HepG2 (cell line): ENCODE results near the gene IGSF8. TPM values are rescaled to one million over a fixed set of nuclear protein-coding genes. Genes with fewer than 3 reads are reported as not detected.

Source experiments
- ESRRA ChIP-seq: sonication (generic); formaldehyde crosslinking; IDR thresholded peaks from 2 replicates; pipeline ENCODE4 v1.5.1; 2020; ENCODE audit warnings: mild to moderate bottlenecking, low read depth, missing genetic modification reagents
- ETV5 ChIP-seq: IDR thresholded peaks from 2 replicates; pipeline ENCODE4 v1.6.1; 2018; ENCODE audit warnings: missing biosample characterization, missing genetic modification reagents, inconsistent platforms, borderline replicate concordance
- HNF4A ChIP-seq: sonication (generic); formaldehyde crosslinking; IDR thresholded peaks from 2 replicates; pipeline ENCODE4 v1.4.0; 2020; ENCODE audit warnings: missing genetic modification reagents
- NR2F2 ChIP-seq: IDR thresholded peaks from 2 replicates; pipeline ENCODE4 v1.6.1; 2012; ENCODE audit warnings: low read depth, inconsistent platforms, borderline replicate concordance
- SMARCE1 ChIP-seq: fragments of 450-650 bp; IDR thresholded peaks from 2 replicates; pipeline ENCODE4 v1.6.1; 2017; ENCODE audit warnings: borderline replicate concordance
- SRF ChIP-seq: IDR thresholded peaks from 2 replicates; pipeline ENCODE4 v1.6.1; 2011; ENCODE audit warnings: mild to moderate bottlenecking, low read depth, low read length, moderate library complexity
- TGIF2 ChIP-seq: IDR thresholded peaks from 2 replicates; pipeline ENCODE4 v1.6.1; 2016; ENCODE audit warnings: control low read depth, missing compliant biosample characterization
- ZNF367 ChIP-seq: sonication (generic); formaldehyde crosslinking; IDR thresholded peaks from 2 replicates; pipeline ENCODE4 v1.4.0; 2020; ENCODE audit warnings: missing genetic modification reagents, borderline replicate concordance
- ZNF484 ChIP-seq: sonication (generic); formaldehyde crosslinking; IDR thresholded peaks from 2 replicates; pipeline ENCODE4 v1.5.1; 2020; ENCODE audit warnings: mild to moderate bottlenecking, low read depth, missing genetic modification reagents, borderline replicate concordance
- polyA plus RNA-seq, 8 experiments: library from polyadenylated mRNA; depleted of rRNA in 3 of 8; stranded (reverse) in 7 of 8; unstranded in 1 of 8; fragments of >200 nt; fragmentation: Illumina TruSeq in 4 of 8; extraction: Trizol in 4 of 8; gene quantifications; 2 replicates each; pipeline versions ENCODE4 v1.2.1 to v1.2.3, GENCODE V29; 2011 to 2016; ENCODE audit warnings: low read depth in 4 of 8, missing spikeins in 1 of 8, mixed read lengths in 1 of 8; ENCODE audit not compliant: insufficient read depth in 1 of 8
- total RNA-seq, 5 experiments: library from RNA; depleted of rRNA; stranded (reverse); fragments of >200 nt; fragmentation: Illumina TruSeq; extraction: Trizol; gene quantifications; 2 replicates each; pipeline ENCODE4 v1.2.3, GENCODE V29; 2016; ENCODE audit warnings: low read depth in 1 of 5
- TF ChIP-seq, protein P1 (sequence below): sonication (generic); formaldehyde crosslinking; IDR thresholded peaks from 2 replicates; pipeline ENCODE4 v1.5.0; 2020; ENCODE audit warnings: mild to moderate bottlenecking, missing genetic modification reagents, borderline replicate concordance
- TF ChIP-seq, protein P2 (sequence below): sonication (generic); formaldehyde crosslinking; IDR thresholded peaks from 2 replicates; pipeline ENCODE4 v1.4.0; 2020; ENCODE audit warnings: mild to moderate bottlenecking, missing genetic modification reagents
- TF ChIP-seq, protein P3 (sequence below): sonication (generic); formaldehyde crosslinking; conservative IDR thresholded peaks from 2 replicates; pipeline ENCODE4 v1.4.0; 2020; ENCODE audit warnings: missing genetic modification reagents

The IGSF8 gene
- total and polyA plus RNA-seq, 2 of the 13 experiments (the other 11 are each of a cell fraction or from before 2014, with no cell fraction given) = 24.0 to 41.0 TPM

DNA sequence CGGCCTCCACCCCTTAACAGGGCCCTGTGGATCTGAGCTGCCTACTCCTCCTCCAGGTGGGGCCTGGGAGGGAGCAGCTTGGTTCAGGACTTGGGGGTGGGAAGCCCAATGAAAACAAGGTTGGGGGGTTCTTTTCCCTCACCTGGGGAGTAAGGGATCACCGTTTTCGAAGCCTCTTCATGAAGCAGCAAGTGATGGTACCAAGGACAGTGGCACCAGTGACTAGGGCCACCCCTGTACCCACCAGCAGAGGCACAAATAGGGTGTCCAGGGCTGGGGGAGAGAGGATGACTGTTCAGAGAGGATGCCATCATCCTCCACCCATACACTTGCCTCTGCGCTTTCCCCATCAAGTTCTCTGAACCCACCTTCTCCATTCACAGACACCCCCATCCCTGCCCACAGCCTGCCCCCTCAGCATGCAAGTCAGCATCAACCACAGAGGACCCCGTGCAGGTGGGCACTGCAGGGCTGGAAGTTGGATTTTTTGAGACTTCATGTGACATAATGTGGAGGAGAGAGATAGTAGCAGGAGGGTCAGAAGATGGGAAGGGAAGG, 6.7 kb downstream of the IGSF8 start (continued):
- TF ChIP-seq, protein P1, sequence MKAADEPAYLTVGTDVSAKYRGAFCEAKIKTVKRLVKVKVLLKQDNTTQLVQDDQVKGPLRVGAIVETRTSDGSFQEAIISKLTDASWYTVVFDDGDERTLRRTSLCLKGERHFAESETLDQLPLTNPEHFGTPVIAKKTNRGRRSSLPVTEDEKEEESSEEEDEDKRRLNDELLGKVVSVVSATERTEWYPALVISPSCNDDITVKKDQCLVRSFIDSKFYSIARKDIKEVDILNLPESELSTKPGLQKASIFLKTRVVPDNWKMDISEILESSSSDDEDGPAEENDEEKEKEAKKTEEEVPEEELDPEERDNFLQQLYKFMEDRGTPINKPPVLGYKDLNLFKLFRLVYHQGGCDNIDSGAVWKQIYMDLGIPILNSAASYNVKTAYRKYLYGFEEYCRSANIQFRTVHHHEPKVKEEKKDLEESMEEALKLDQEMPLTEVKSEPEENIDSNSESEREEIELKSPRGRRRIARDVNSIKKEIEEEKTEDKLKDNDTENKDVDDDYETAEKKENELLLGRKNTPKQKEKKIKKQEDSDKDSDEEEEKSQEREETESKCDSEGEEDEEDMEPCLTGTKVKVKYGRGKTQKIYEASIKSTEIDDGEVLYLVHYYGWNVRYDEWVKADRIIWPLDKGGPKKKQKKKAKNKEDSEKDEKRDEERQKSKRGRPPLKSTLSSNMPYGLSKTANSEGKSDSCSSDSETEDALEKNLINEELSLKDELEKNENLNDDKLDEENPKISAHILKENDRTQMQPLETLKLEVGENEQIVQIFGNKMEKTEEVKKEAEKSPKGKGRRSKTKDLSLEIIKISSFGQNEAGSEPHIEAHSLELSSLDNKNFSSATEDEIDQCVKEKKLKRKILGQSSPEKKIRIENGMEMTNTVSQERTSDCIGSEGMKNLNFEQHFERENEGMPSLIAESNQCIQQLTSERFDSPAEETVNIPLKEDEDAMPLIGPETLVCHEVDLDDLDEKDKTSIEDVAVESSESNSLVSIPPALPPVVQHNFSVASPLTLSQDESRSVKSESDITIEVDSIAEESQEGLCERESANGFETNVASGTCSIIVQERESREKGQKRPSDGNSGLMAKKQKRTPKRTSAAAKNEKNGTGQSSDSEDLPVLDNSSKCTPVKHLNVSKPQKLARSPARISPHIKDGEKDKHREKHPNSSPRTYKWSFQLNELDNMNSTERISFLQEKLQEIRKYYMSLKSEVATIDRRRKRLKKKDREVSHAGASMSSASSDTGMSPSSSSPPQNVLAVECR = no peak
- TF ChIP-seq ZNF484 (no peak), NR2F2 (no peak), HNF4A (CRISPR knock-in tag) (no peak), TGIF2 (no peak), SMARCE1 (no peak), SRF (no peak), ZNF367 (CRISPR knock-in tag) (no peak), ESRRA (CRISPR knock-in tag) (no peak), ETV5 (no peak)
- TF ChIP-seq, protein P2, sequence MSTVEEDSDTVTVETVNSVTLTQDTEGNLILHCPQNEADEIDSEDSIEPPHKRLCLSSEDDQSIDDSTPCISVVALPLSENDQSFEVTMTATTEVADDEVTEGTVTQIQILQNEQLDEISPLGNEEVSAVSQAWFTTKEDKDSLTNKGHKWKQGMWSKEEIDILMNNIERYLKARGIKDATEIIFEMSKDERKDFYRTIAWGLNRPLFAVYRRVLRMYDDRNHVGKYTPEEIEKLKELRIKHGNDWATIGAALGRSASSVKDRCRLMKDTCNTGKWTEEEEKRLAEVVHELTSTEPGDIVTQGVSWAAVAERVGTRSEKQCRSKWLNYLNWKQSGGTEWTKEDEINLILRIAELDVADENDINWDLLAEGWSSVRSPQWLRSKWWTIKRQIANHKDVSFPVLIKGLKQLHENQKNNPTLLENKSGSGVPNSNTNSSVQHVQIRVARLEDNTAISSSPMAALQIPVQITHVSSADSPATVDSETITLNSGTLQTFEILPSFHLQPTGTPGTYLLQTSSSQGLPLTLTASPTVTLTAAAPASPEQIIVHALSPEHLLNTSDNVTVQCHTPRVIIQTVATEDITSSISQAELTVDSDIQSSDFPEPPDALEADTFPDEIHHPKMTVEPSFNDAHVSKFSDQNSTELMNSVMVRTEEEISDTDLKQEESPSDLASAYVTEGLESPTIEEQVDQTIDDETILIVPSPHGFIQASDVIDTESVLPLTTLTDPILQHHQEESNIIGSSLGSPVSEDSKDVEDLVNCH = no peak
- TF ChIP-seq, protein P3, sequence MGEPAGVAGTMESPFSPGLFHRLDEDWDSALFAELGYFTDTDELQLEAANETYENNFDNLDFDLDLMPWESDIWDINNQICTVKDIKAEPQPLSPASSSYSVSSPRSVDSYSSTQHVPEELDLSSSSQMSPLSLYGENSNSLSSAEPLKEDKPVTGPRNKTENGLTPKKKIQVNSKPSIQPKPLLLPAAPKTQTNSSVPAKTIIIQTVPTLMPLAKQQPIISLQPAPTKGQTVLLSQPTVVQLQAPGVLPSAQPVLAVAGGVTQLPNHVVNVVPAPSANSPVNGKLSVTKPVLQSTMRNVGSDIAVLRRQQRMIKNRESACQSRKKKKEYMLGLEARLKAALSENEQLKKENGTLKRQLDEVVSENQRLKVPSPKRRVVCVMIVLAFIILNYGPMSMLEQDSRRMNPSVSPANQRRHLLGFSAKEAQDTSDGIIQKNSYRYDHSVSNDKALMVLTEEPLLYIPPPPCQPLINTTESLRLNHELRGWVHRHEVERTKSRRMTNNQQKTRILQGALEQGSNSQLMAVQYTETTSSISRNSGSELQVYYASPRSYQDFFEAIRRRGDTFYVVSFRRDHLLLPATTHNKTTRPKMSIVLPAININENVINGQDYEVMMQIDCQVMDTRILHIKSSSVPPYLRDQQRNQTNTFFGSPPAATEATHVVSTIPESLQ (CRISPR knock-in tag) = no peak
- TF ChIP-seq, all 625 proteins: peak for 0
